Fibroblast of skin of right quadriceps (primary cell): ENCODE results near the gene TMEM63A.
"Not testable (repeated sequence)": the region's sequence is repeated elsewhere in the genome, so short reads cannot be mapped to it uniquely, and the experiment has no call there.

Experiments
- DNase-seq: peaks from one replicate; pipeline ENCODE4 v3.0.0-alpha.2; 2013

TMEM63A gene

GRCh38 chr1:225816643-225817538 is 65.3 kb downstream of the TMEM63A start:
- DNase-seq = no peak

GRCh38 chr1:225815526-225816178 is 66.5 kb downstream of the TMEM63A start:
- no peak for DNase-seq

GRCh38 chr1:225815090-225815489 is 67.1 kb downstream of the TMEM63A start:
- DNase-seq = not testable (repeated sequence)

GRCh38 chr1:225814381-225814780 is 67.8 kb downstream of the TMEM63A start:
- no peak for DNase-seq

GRCh38 chr1:225813214-225813964 is 68.8 kb downstream of the TMEM63A start:
- DNase-seq = peak; percentile 40

- DNase-seq = peak; percentile 28
Observed at GRCh38 chr1:225812488-225813213, 69.5 kb downstream of the TMEM63A start.

- DNase-seq = no peak
Observed at GRCh38 chr1:225811622-225812487, 70.3 kb downstream of the TMEM63A start.

GRCh38 chr1:225810579-225811538 is 71.3 kb downstream of the TMEM63A start:
- not testable (repeated sequence) for DNase-seq

- DNase-seq = peak; percentile 84
Observed at GRCh38 chr1:225809842-225810578, 72.2 kb downstream of the TMEM63A start, which contains the start of gene EPHX1. EPHX1 (plus strand) TSS chr1:225810124; CDS start chr1:225828730, 18,606 bp downstream.

- DNase-seq = no peak
Observed at GRCh38 chr1:225808136-225808535, 74.0 kb downstream of the TMEM63A start.

- not testable (repeated sequence) for DNase-seq
Observed at GRCh38 chr1:225806736-225807135, 75.4 kb downstream of the TMEM63A start.

- DNase-seq = no peak
Observed at GRCh38 chr1:225806249-225806648, 75.9 kb downstream of the TMEM63A start.

GRCh38 chr1:225801146-225801545 is 81.0 kb downstream of the TMEM63A start:
- not testable (repeated sequence) for DNase-seq

GRCh38 chr1:225796097-225796496 is 86.1 kb downstream of the TMEM63A start:
- not testable (repeated sequence) for DNase-seq
